Astrocyte (in vitro differentiated cells and primary cell): ENCODE data around the gene PLD1. TPM values are rescaled to one million over a fixed set of nuclear protein-coding genes. Genes with fewer than 3 reads are reported as not detected.

Source experiments
- DNase-seq: peaks from one replicate; pipeline ENCODE4 v3.0.0-alpha.2; 2010; ENCODE audit warnings: low read depth
- FAIRE-seq: peaks from 2 replicates; lab custom pipeline; 2011; peaks lifted over from hg19 to GRCh38; lab: Jason Lieb, UNC
- H2AFZ ChIP-seq: 2 replicates; pipeline ENCODE4 v1.6.0; 2012; ENCODE audit warnings: low read depth, low read length, inconsistent platforms
- H3K27ac ChIP-seq: 2 replicates; pipeline ENCODE4 v1.5.1; 2011; ENCODE audit warnings: low read depth, low read length, inconsistent platforms
- H3K27me3 ChIP-seq: 2 replicates; pipeline ENCODE4 v1.6.0; 2011; ENCODE audit warnings: low read length, inconsistent platforms; ENCODE audit not compliant: insufficient read depth
- H3K36me3 ChIP-seq: 2 replicates; pipeline ENCODE4 v1.5.1; 2011; ENCODE audit warnings: low read length, inconsistent platforms; ENCODE audit not compliant: insufficient read depth
- H3K4me1 ChIP-seq: 2 replicates; pipeline ENCODE4 v1.5.1; 2011; ENCODE audit warnings: low read length, inconsistent platforms; ENCODE audit not compliant: insufficient read depth
- H3K4me2 ChIP-seq: 2 replicates; pipeline ENCODE4 v1.6.0; 2012; ENCODE audit warnings: low read length, inconsistent platforms
- H3K4me3 ChIP-seq: 2 replicates; pipeline ENCODE4 v1.5.1; 2011; ENCODE audit warnings: low read depth, mild to moderate bottlenecking, low read length, inconsistent platforms; ENCODE audit not compliant: insufficient read depth
- H3K79me2 ChIP-seq: 2 replicates; pipeline ENCODE4 v1.6.0; 2012; ENCODE audit warnings: mild to moderate bottlenecking, low read length, inconsistent platforms; ENCODE audit not compliant: insufficient read depth
- H3K9ac ChIP-seq: 2 replicates; pipeline ENCODE4 v1.6.0; 2012; ENCODE audit warnings: mild to moderate bottlenecking, low read length, inconsistent platforms
- H3K9me3 ChIP-seq: 2 replicates; pipeline ENCODE4 v1.5.1; 2012; ENCODE audit warnings: low read depth, mild to moderate bottlenecking, low read length, inconsistent platforms; ENCODE audit not compliant: insufficient read depth
- H4K20me1 ChIP-seq: 2 replicates; pipeline ENCODE4 v1.6.0; 2012; ENCODE audit warnings: low read length, inconsistent platforms; ENCODE audit not compliant: insufficient read depth
- H3K27ac Mint-ChIP-seq: one replicate; pipeline ENCODE4 v1.8.0; 2021; ENCODE audit warnings: mild to moderate bottlenecking, mixed read lengths; ENCODE audit not compliant: unreplicated experiment
- H3K27me3 Mint-ChIP-seq: one replicate; pipeline ENCODE4 v1.8.0; 2021; ENCODE audit warnings: low read depth, mixed read lengths; ENCODE audit not compliant: unreplicated experiment
- H3K36me3 Mint-ChIP-seq: one replicate; pipeline ENCODE4 v1.8.0; 2021; ENCODE audit warnings: low read depth, mixed read lengths; ENCODE audit not compliant: unreplicated experiment
- H3K4me1 Mint-ChIP-seq: one replicate; pipeline ENCODE4 v1.8.0; 2021; ENCODE audit warnings: low read depth, mixed read lengths; ENCODE audit not compliant: unreplicated experiment
- H3K4me3 Mint-ChIP-seq: one replicate; pipeline ENCODE4 v1.8.0; 2021; ENCODE audit warnings: mild to moderate bottlenecking, moderate library complexity, mixed read lengths; ENCODE audit not compliant: unreplicated experiment
- H3K9me3 Mint-ChIP-seq: one replicate; pipeline ENCODE4 v1.8.0; 2021; ENCODE audit warnings: mild to moderate bottlenecking, mixed read lengths; ENCODE audit not compliant: unreplicated experiment
- CTCF ChIP-seq: IDR thresholded peaks from 2 replicates; pipeline ENCODE4 v1.5.1; 2011; ENCODE audit warnings: low read depth, mild to moderate bottlenecking, inconsistent platforms, low read length, moderate library complexity; ENCODE audit not compliant: insufficient read depth
- EZH2 ChIP-seq: IDR thresholded peaks from 2 replicates; pipeline ENCODE4 v1.6.1; 2012; ENCODE audit warnings: mild to moderate bottlenecking, low read length, inconsistent platforms; ENCODE audit not compliant: insufficient read depth
- total RNA-seq: library from RNA; stranded (reverse); gene quantifications from 2 replicates; pipeline ENCODE4 v1.2.1, GENCODE V29; 2021

PLD1 gene
- total RNA-seq, 1 donor from 2014 or later = 21.5 TPM

- H3K79me2 ChIP-seq = no peaks in the 10 kb centered on the region
- H2AFZ ChIP-seq = no peak overlapping the region
- H3K36me3 ChIP-seq = no peaks in the 10 kb centered on the region
- DNase-seq = no peak
- H3K27me3 ChIP-seq = no peaks in the 10 kb centered on the region
- Mint-ChIP-seq H3K27ac (no peak overlapping the region), H3K4me1 (peaks cover 37% of the 10 kb centered on the region), H3K4me3 (no peak overlapping the region), H3K27me3 (peaks cover 5% of the 10 kb centered on the region), H3K36me3 (peaks cover 11% of the 10 kb centered on the region), H3K9me3 (no peaks in the 10 kb centered on the region)
- no peak overlapping the region for H3K4me3 ChIP-seq
- H3K9me3 ChIP-seq = no peaks in the 10 kb centered on the region
- FAIRE-seq = no peak
- H4K20me1 ChIP-seq = no peaks in the 10 kb centered on the region
- H3K4me2 ChIP-seq = no peak overlapping the region
- H3K9ac ChIP-seq = no peak overlapping the region
- H3K4me1 ChIP-seq = peaks cover 31% of the 10 kb centered on the region
- TF ChIP-seq EZH2 (no peak), CTCF (no peak)
- H3K27ac ChIP-seq = no peak overlapping the region
These were observed 20.4 kb downstream of the PLD1 start for GRCh38 chr3:171789759-171790505.

- Mint-ChIP-seq H3K27me3 (peaks cover 5% of the 10 kb centered on the region), H3K9me3 (no peaks in the 10 kb centered on the region), H3K4me3 (no peak overlapping the region), H3K36me3 (peaks cover 11% of the 10 kb centered on the region), H3K4me1 (peaks cover 40% of the 10 kb centered on the region), H3K27ac (no peak overlapping the region)
- Histone ChIP-seq H3K36me3 (no peaks in the 10 kb centered on the region), H2AFZ (no peak overlapping the region), H3K27me3 (no peaks in the 10 kb centered on the region), H3K79me2 (no peaks in the 10 kb centered on the region), H3K9me3 (no peaks in the 10 kb centered on the region), H3K4me1 (peaks cover 31% of the 10 kb centered on the region), H3K4me3 (no peak overlapping the region), H4K20me1 (no peaks in the 10 kb centered on the region), H3K4me2 (peak overlapping the region; percentile 45), H3K9ac (peak overlapping the region; percentile 49), H3K27ac (peak overlapping the region; percentile 40)
- TF ChIP-seq CTCF = no peak
- no peak for TF ChIP-seq EZH2
- DNase-seq = peak; percentile 98
- peak; percentile 39 for FAIRE-seq
These were observed 21.5 kb downstream of the PLD1 start for GRCh38 chr3:171788546-171789351.
